B cell (primary cell): Measurements from ENCODE around the gene SEC14L6. TPM values are rescaled to one million over a fixed set of nuclear protein-coding genes. Genes with fewer than 3 reads are reported as not detected.

Experiments used
- ATAC-seq: fragments of 200-7000 bp; cut with Tn5 transposase; one replicate; pipeline ENCODE4 v1.10.0; 2021; ENCODE audit warnings: low read depth, mild to moderate bottlenecking, moderate number of reproducible peaks, moderate library complexity
- CTCF ChIA-PET: fragments of 350-600 bp; sonication (Branson Sonifier 250); formaldehyde crosslinking; loops from one replicate; lab custom pipeline; 2021; ENCODE audit warnings: antibody characterized with exemption, inconsistent platforms; lab: Charles Lee
- POLR2A ChIA-PET: fragments of 350-600 bp; sonication (Branson Sonifier 250); formaldehyde crosslinking; loops from one replicate; lab custom pipeline; 2021; ENCODE audit warnings: antibody characterized with exemption; lab: Charles Lee
- DNase-seq: peaks from one replicate; pipeline ENCODE4 v3.0.0; 2013
- H2AFZ ChIP-seq: 2 replicates; pipeline ENCODE4 v1.6.1; 2012; ENCODE audit warnings: mild to moderate bottlenecking, low read depth, low read length; ENCODE audit not compliant: insufficient read depth, poor library complexity, severe bottlenecking
- H3K27ac ChIP-seq, 2 donors: 1 replicate in 1 of 2; 2 replicates in 1 of 2; pipeline ENCODE4 v1.5.1; 2012 to 2013; ENCODE audit warnings: low read length in 2 of 2, mild to moderate bottlenecking in 2 of 2, moderate library complexity in 1 of 2
- H3K27me3 ChIP-seq, 4 experiments: fragments of 200-600 bp in 1 of 4; sonication (generic) in 1 of 4; replicated peaks in 1 of 4; 1 replicate in 2 of 4; 2 replicates in 2 of 4; pipeline versions ENCODE4 v1.6.1 to v1.7.0; 2013 to 2016; ENCODE audit warnings: low read length in 3 of 4, mild to moderate bottlenecking in 2 of 4, mixed read lengths in 1 of 4, moderate library complexity in 1 of 4; ENCODE audit not compliant: insufficient read depth in 4 of 4, control insufficient read depth in 3 of 4; ENCODE audit errors: control extremely low read depth in 1 of 4
- H3K36me3 ChIP-seq, 2 experiments: replicated peaks in 1 of 2; 1 replicate in 1 of 2; 2 replicates in 1 of 2; pipeline versions ENCODE4 v1.6.1 to v1.7.1; 2013; ENCODE audit warnings: low read length in 1 of 2; ENCODE audit not compliant: insufficient read depth in 2 of 2, control insufficient read depth in 1 of 2; ENCODE audit errors: control extremely low read depth in 1 of 2, extremely low read depth in 1 of 2
- H3K4me1 ChIP-seq, 2 donors: fragments of 200-600 bp in 1 of 2; sonication (generic) in 1 of 2; 1 replicate in 1 of 2; 2 replicates in 1 of 2; pipeline versions ENCODE4 v1.5.1 to v1.6.1; 2013 to 2017; ENCODE audit warnings: low read length in 2 of 2; ENCODE audit not compliant: control insufficient read depth in 2 of 2, insufficient read depth in 2 of 2
- H3K4me2 ChIP-seq: replicated peaks from 2 replicates; pipeline ENCODE3; 2012; ENCODE audit warnings: mild to moderate bottlenecking, low read depth, low read length; ENCODE audit not compliant: poor library complexity, severe bottlenecking
- H3K4me3 ChIP-seq, 5 experiments: fragments of 200-600 bp in 1 of 5; sonication (generic) in 1 of 5; 1 replicate in 3 of 5; 2 replicates in 2 of 5; pipeline versions ENCODE4 v1.5.1 to v1.7.0; 2011 to 2016; ENCODE audit warnings: low read length in 4 of 5, mild to moderate bottlenecking in 4 of 5, low read depth in 2 of 5, control low read depth in 1 of 5, moderate library complexity in 1 of 5; ENCODE audit not compliant: insufficient read depth in 1 of 5; ENCODE audit errors: control extremely low read depth in 1 of 5, extremely low read depth in 1 of 5
- H3K79me2 ChIP-seq: fragments of 200-600 bp; sonication (generic); one replicate; pipeline ENCODE4 v1.6.0; 2016; ENCODE audit warnings: low read length; ENCODE audit not compliant: control insufficient read depth, insufficient read depth
- H3K9ac ChIP-seq: fragments of 200-600 bp; sonication (generic); 2 replicates; pipeline ENCODE4 v1.6.1; 2017; ENCODE audit warnings: mild to moderate bottlenecking, low read length, moderate library complexity
- H3K9me3 ChIP-seq, 3 donors: one replicate each; pipeline versions ENCODE4 v1.6.1 to v1.7.1; 2013; ENCODE audit warnings: low read length in 2 of 3; ENCODE audit not compliant: control insufficient read depth in 2 of 3, insufficient read depth in 1 of 3; ENCODE audit errors: control extremely low read depth in 1 of 3
- H4K20me1 ChIP-seq: 2 replicates; pipeline ENCODE4 v1.6.0; 2012; ENCODE audit warnings: mild to moderate bottlenecking, low read length; ENCODE audit not compliant: insufficient read depth, control insufficient read depth, poor library complexity, severe bottlenecking
- H3K27ac Mint-ChIP-seq: one replicate; pipeline ENCODE4 v1.8.0; 2021; ENCODE audit warnings: mixed read lengths
- H3K27me3 Mint-ChIP-seq: one replicate; pipeline ENCODE4 v1.8.0; 2021; ENCODE audit warnings: mixed read lengths
- H3K4me1 Mint-ChIP-seq: one replicate; pipeline ENCODE4 v1.8.0; 2021; ENCODE audit warnings: mixed read lengths
- H3K4me3 Mint-ChIP-seq: one replicate; pipeline ENCODE4 v1.8.0; 2021; ENCODE audit warnings: mixed read lengths
- H3K9me3 Mint-ChIP-seq: one replicate; pipeline ENCODE4 v1.8.0; 2022; ENCODE audit warnings: mixed read lengths; ENCODE audit not compliant: insufficient read depth
- EZH2 ChIP-seq: IDR thresholded peaks from 2 replicates; pipeline ENCODE4 v1.6.1; 2012; ENCODE audit warnings: borderline replicate concordance, low read depth, mild to moderate bottlenecking, moderate library complexity, low read length; ENCODE audit not compliant: insufficient read depth, poor library complexity, severe bottlenecking
- WGBS: methylation state at CpG from one replicate; pipeline ENCODE4 v1.1.5; 2013; ENCODE audit warnings: missing lambda C conversion rate; ENCODE audit not compliant: insufficient coverage; 5-methylcytosine and 5-hydroxymethylcytosine counted together
- intact Hi-C: fragments of 100-400 bp; cut with micrococcal nuclease; formaldehyde crosslinking; loops from one replicate; pipeline ENCODE4 v1.10.0; 2022
- polyA plus RNA-seq: library from polyadenylated mRNA; depleted of rRNA; stranded (reverse); fragments of >200 nt; gene quantifications from 2 replicates; pipeline ENCODE4 v1.2.3, GENCODE V29; 2012
- total RNA-seq, 2 donors: library from RNA; stranded (reverse); fragments of 120-200 nt in 1 of 2; gene quantifications; 1 replicate in 1 of 2; 2 replicates in 1 of 2; pipeline versions ENCODE4 v1.2.3 to v1.2.4, GENCODE V29; 2013 to 2022
- TF ChIP-seq, protein P1 (sequence below): fragments of 200-600 bp; IDR thresholded peaks from one replicate; pipeline ENCODE4 v1.8.0; 2022; ENCODE audit warnings: antibody characterized with exemption, mild to moderate bottlenecking

SEC14L6 gene
- total and polyA plus RNA-seq, 2 donors (not counting 1 experiment from before 2014, with no cell fraction given) = not detected

GRCh38 chr22:30582051-30582450 is 35.5 kb upstream of the SEC14L6 start:
- no peak overlapping the region for H3K4me2 ChIP-seq
- ATAC-seq = no peak
- H3K79me2 ChIP-seq = peaks cover 3% of the 10 kb centered on the region
- no peak for TF ChIP-seq EZH2
- TF ChIP-seq, protein P1, sequence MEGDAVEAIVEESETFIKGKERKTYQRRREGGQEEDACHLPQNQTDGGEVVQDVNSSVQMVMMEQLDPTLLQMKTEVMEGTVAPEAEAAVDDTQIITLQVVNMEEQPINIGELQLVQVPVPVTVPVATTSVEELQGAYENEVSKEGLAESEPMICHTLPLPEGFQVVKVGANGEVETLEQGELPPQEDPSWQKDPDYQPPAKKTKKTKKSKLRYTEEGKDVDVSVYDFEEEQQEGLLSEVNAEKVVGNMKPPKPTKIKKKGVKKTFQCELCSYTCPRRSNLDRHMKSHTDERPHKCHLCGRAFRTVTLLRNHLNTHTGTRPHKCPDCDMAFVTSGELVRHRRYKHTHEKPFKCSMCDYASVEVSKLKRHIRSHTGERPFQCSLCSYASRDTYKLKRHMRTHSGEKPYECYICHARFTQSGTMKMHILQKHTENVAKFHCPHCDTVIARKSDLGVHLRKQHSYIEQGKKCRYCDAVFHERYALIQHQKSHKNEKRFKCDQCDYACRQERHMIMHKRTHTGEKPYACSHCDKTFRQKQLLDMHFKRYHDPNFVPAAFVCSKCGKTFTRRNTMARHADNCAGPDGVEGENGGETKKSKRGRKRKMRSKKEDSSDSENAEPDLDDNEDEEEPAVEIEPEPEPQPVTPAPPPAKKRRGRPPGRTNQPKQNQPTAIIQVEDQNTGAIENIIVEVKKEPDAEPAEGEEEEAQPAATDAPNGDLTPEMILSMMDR = no peak
- WGBS = 95% methylated on average over 6 of the region's 6 CpGs
- H2AFZ ChIP-seq = no peak overlapping the region
- no peaks in the 10 kb centered on the region for H3K4me1 ChIP-seq
- no peak overlapping the region for H3K4me3 ChIP-seq
- Mint-ChIP-seq H3K27ac (no peak overlapping the region), H3K9me3 (no peaks in the 10 kb centered on the region), H3K27me3 (no peaks in the 10 kb centered on the region), H3K4me3 (no peak overlapping the region), H3K4me1 (no peaks in the 10 kb centered on the region)
- CTCF ChIA-PET = interaction anchor here (1.0 to 1.5 kb wide), 2 partner anchors 11 to 19 kb away, joined by 3 to 4 read pairs; no protein-coding TSS in a partner anchor
- no peak overlapping the region for H3K27ac ChIP-seq
- no peaks in the 10 kb centered on the region for H3K27me3 ChIP-seq
- no peak overlapping the region for H3K9ac ChIP-seq
- DNase-seq = no peak
- intact Hi-C loops = no loop called here
- H3K36me3 ChIP-seq = peaks cover 0 to 95% of the 10 kb centered on the region in 2 experiments
- POLR2A ChIA-PET = no interaction called here
- peaks cover 0 to 8% (median 0%) of the 10 kb centered on the region in 3 donors for H3K9me3 ChIP-seq
- peaks cover 41% of the 10 kb centered on the region for H4K20me1 ChIP-seq

DNA sequence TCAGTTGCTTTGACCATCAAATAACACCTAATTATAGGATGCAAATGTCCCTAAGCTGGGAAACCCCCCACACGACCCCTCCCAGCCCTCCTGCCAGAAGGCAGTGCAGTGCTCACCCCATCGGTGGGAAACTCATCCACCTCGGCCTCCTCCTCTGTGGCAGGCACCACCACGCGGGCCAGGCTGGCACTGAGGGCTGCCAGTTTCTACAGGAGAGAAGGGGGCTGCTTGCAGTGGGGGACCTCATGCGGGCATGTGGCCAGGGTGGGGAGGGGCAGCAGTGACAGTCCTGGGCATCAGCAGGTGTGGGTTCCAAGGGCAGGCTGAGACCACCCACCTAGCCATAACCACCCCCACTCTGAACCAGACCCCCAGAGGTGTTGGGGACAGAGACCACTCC is 34.4 kb upstream of the SEC14L6 start:
- H3K27ac Mint-ChIP-seq = no peak overlapping the region
- Histone ChIP-seq H4K20me1 (peaks cover 39% of the 10 kb centered on the region), H3K79me2 (peaks cover 3% of the 10 kb centered on the region), H3K4me3 (no peak overlapping the region), H3K4me1 (no peaks in the 10 kb centered on the region), H3K27me3 (no peaks in the 10 kb centered on the region), H2AFZ (no peak overlapping the region), H3K4me2 (no peak overlapping the region), H3K36me3 (peaks cover 0 to 95% of the 10 kb centered on the region in 2 experiments), H3K9ac (no peak overlapping the region), H3K27ac (no peak overlapping the region), H3K9me3 (peaks cover 0 to 8% (median 0%) of the 10 kb centered on the region in 3 donors)
- CTCF ChIA-PET = interaction anchor here (1.5 kb wide), 1 partner anchor 20 kb away, joined by 4 read pairs; no protein-coding TSS in a partner anchor
- H3K9me3 Mint-ChIP-seq = no peaks in the 10 kb centered on the region
- WGBS = 100% methylated on average over 4 of the region's 6 CpGs
- POLR2A ChIA-PET = no interaction called here
- intact Hi-C loops = no loop called here
- DNase-seq = no peak
- no peaks in the 10 kb centered on the region for H3K4me1 Mint-ChIP-seq
- H3K27me3 Mint-ChIP-seq = no peaks in the 10 kb centered on the region
- TF ChIP-seq EZH2 = no peak
- TF ChIP-seq, protein P1 = no peak
- no peak overlapping the region for H3K4me3 Mint-ChIP-seq
- ATAC-seq = no peak
